ENCODE data around the gene SLC25A20.
"Not testable (repeated sequence)": the region's sequence is repeated elsewhere in the genome, so short reads cannot be mapped to it uniquely, and the experiment has no call there.

SLC25A20 gene

GRCh38 chr3:48845170-48845569, 53.5 kb downstream of the SLC25A20 start:
- no peak for DNase-seq (ENCODE audit: low read depth)

GRCh38 chr3:48837163-48837562, 61.5 kb downstream of the SLC25A20 start:
- no peak for DNase-seq (ENCODE audit: low read depth)

GRCh38 chr3:48835650-48836366, 62.9 kb downstream of the SLC25A20 start:
- no peak for DNase-seq (ENCODE audit: low read depth)

GRCh38 chr3:48832684-48833083, 66.0 kb downstream of the SLC25A20 start:
- DNase-seq (ENCODE audit: low read depth), result no peak

- DNase-seq (ENCODE audit: low read depth), result no peak
Observed at GRCh38 chr3:48830715-48831114, 68.0 kb downstream of the SLC25A20 start.

- not testable (repeated sequence) for DNase-seq (ENCODE audit: low read depth)
Observed at GRCh38 chr3:48829525-48829924, 69.2 kb downstream of the SLC25A20 start.

GRCh38 chr3:48827874-48828273, 70.8 kb downstream of the SLC25A20 start:
- not testable (repeated sequence) for DNase-seq (ENCODE audit: low read depth)

GRCh38 chr3:48826451-48826850, 72.2 kb downstream of the SLC25A20 start:
- no peak for DNase-seq (ENCODE audit: low read depth)

- no peak for DNase-seq (ENCODE audit: low read depth)
Observed at GRCh38 chr3:48820612-48821324, 77.9 kb downstream of the SLC25A20 start.

GRCh38 chr3:48819234-48820221, 79.2 kb downstream of the SLC25A20 start:
- no peak for DNase-seq (ENCODE audit: low read depth)

GRCh38 chr3:48811524-48811923, 87.2 kb downstream of the SLC25A20 start:
- DNase-seq (ENCODE audit: low read depth), result no peak

All from activated T-cell treated with anti-CD3 and anti-CD28 coated beads for 48 hours (primary cell).